Natural killer cell (primary cell): Measurements from ENCODE around the gene ASGR1. TPM values are rescaled to one million over a fixed set of nuclear protein-coding genes. Genes with fewer than 3 reads are reported as not detected.
"Not testable (repeated sequence)": the region's sequence is repeated elsewhere in the genome, so short reads cannot be mapped to it uniquely, and the experiment has no call there.

Experiments used
- ATAC-seq, 3 donors: fragments of 150-1000 bp in 2 of 3; fragments of 200-7000 bp in 1 of 3; cut with Tn5 transposase; 1 replicate in 1 of 3; 2 replicates in 2 of 3; pipeline ENCODE4 v1.10.0; 2021; ENCODE audit warnings: mild to moderate bottlenecking in 2 of 3, moderate library complexity in 2 of 3
- DNase-seq, 2 donors: peaks; one replicate each; pipeline versions ENCODE4 v3.0.0 to v3.0.0-alpha.2; 2013 to 2021; ENCODE audit warnings: mixed read lengths in 1 of 2
- H3K27ac ChIP-seq: one replicate; pipeline ENCODE4 v1.5.1; 2013; ENCODE audit warnings: mild to moderate bottlenecking, low read length
- H3K27me3 ChIP-seq: one replicate; pipeline ENCODE4 v1.6.1; 2013; ENCODE audit warnings: low read length; ENCODE audit not compliant: control insufficient read depth, insufficient read depth
- H3K36me3 ChIP-seq: one replicate; pipeline ENCODE4 v1.6.1; 2013; ENCODE audit warnings: low read length; ENCODE audit not compliant: control insufficient read depth, insufficient read depth
- H3K4me1 ChIP-seq: one replicate; pipeline ENCODE4 v1.6.1; 2013; ENCODE audit warnings: low read length; ENCODE audit not compliant: control insufficient read depth, insufficient read depth
- H3K4me3 ChIP-seq: one replicate; pipeline ENCODE4 v1.5.1; 2013; ENCODE audit warnings: low read length
- H3K9me3 ChIP-seq: one replicate; pipeline ENCODE4 v1.6.1; 2013; ENCODE audit warnings: low read length; ENCODE audit not compliant: control insufficient read depth, insufficient read depth
- H3K27ac Mint-ChIP-seq, 2 donors: one replicate each; pipeline ENCODE4 v1.8.0; 2022; ENCODE audit warnings: mild to moderate bottlenecking in 2 of 2, mixed read lengths in 2 of 2, moderate library complexity in 1 of 2
- H3K27me3 Mint-ChIP-seq, 2 donors: one replicate each; pipeline ENCODE4 v1.8.0; 2022; ENCODE audit warnings: low read depth in 2 of 2, mixed read lengths in 2 of 2
- H3K36me3 Mint-ChIP-seq: one replicate; pipeline ENCODE4 v1.8.0; 2022; ENCODE audit warnings: mixed read lengths
- H3K4me1 Mint-ChIP-seq, 2 donors: one replicate each; pipeline ENCODE4 v1.8.0; 2022; ENCODE audit warnings: mixed read lengths in 2 of 2
- H3K4me3 Mint-ChIP-seq: one replicate; pipeline ENCODE4 v1.8.0; 2022; ENCODE audit warnings: mild to moderate bottlenecking, moderate library complexity, mixed read lengths
- H3K9me3 Mint-ChIP-seq, 2 donors: one replicate each; pipeline ENCODE4 v1.8.0; 2022; ENCODE audit warnings: mixed read lengths in 2 of 2
- WGBS: methylation state at CpG from one replicate; pipeline ENCODE4 v1.1.7; 2013; ENCODE audit warnings: missing lambda C conversion rate; ENCODE audit not compliant: insufficient coverage; 5-methylcytosine and 5-hydroxymethylcytosine counted together
- intact Hi-C: fragments of 100-400 bp; cut with micrococcal nuclease; formaldehyde crosslinking; loops from one replicate; pipeline ENCODE4 v1.14.2; 2022
- total RNA-seq, 4 donors: library from RNA; stranded (reverse); fragments of 120-200 nt in 1 of 4; gene quantifications; one replicate each; pipeline versions ENCODE4 v1.2.3 to v1.2.4, GENCODE V29; 2013 to 2022
- TF ChIP-seq, protein P1 (sequence below): fragments of 200-600 bp; IDR thresholded peaks from one replicate; pipeline ENCODE4 v1.8.0; 2022; ENCODE audit warnings: antibody characterized with exemption

Gene ASGR1
- total RNA-seq, 3 donors from 2014 or later (not counting 1 experiment from before 2014, with no cell fraction given) = 0.35 to 1.4 TPM; not detected in 1

DNA sequence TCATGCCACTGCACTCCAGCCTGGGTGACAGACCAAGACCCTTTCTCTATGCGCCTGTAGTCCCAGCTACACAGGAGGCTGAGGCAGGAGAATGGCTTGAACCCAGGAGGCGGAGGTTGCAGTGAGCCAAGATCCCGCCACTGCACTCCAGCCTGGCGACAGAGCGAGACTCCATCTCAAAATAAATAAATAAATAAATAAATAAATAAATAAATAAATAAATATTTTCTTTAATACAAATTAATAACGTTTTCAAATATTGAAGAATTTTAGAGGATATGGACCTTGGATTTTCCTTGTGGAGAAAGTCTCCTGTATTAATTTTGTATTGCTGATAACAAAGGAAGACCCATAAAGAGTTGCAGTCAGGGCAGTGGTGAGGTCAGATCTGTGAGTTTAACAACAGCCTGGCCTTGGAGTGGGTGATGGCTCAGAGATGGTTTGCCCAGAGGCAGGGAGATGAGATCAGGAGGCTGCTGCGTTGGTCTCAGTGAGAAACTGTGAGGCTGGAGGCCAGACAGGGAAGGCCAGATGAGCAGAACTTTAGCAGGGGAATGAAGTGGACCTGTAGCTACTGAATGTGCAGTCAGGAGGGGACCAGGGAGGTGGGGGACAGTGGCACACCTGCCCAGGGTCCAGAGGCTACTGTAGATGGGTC lies 4.4 kb upstream of the ASGR1 start:
- Mint-ChIP-seq H3K4me3 (no peak overlapping the region), H3K27ac (no peak overlapping the region), H3K9me3 (no peaks in the 10 kb centered on the region), H3K36me3 (no peaks in the 10 kb centered on the region), H3K27me3 (peaks cover 0 to 3% of the 10 kb centered on the region in 2 donors), H3K4me1 (peaks cover 0 to 5% of the 10 kb centered on the region in 2 donors)
- Histone ChIP-seq H3K9me3 (no peaks in the 10 kb centered on the region), H3K4me1 (no peaks in the 10 kb centered on the region), H3K36me3 (no peaks in the 10 kb centered on the region), H3K27me3 (no peaks in the 10 kb centered on the region), H3K27ac (no peak overlapping the region), H3K4me3 (no peak overlapping the region)
- 89% methylated on average over 3 of the region's 7 CpGs for WGBS
- ATAC-seq = no peak
- intact Hi-C loops = no loop called here
- DNase-seq = no peak
- TF ChIP-seq, protein P1, sequence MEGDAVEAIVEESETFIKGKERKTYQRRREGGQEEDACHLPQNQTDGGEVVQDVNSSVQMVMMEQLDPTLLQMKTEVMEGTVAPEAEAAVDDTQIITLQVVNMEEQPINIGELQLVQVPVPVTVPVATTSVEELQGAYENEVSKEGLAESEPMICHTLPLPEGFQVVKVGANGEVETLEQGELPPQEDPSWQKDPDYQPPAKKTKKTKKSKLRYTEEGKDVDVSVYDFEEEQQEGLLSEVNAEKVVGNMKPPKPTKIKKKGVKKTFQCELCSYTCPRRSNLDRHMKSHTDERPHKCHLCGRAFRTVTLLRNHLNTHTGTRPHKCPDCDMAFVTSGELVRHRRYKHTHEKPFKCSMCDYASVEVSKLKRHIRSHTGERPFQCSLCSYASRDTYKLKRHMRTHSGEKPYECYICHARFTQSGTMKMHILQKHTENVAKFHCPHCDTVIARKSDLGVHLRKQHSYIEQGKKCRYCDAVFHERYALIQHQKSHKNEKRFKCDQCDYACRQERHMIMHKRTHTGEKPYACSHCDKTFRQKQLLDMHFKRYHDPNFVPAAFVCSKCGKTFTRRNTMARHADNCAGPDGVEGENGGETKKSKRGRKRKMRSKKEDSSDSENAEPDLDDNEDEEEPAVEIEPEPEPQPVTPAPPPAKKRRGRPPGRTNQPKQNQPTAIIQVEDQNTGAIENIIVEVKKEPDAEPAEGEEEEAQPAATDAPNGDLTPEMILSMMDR = no peak

DNA sequence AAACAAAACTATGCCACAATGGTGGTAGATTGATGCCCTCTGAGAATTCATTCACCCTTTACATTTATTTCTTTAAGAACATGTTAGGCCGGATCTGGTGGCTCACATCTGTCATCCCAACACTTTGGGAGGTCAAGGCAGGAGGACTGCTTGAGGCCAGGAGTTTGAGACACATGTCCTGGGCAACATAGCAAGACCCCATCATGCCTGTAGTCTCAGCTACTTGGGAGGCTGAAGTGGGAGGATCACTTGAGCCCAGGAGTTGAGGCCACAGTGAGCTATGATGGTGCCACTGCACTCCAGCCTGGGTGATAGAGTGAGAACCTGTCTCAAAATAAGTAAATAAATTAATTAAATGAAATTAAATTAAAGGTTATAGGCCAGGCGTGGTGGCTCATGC lies 2.9 kb upstream of the ASGR1 start:
- H3K4me3 ChIP-seq, H3K36me3 ChIP-seq, H3K4me3 Mint-ChIP-seq, H3K9me3 ChIP-seq, H3K27ac Mint-ChIP-seq, ATAC-seq, H3K36me3 Mint-ChIP-seq, DNase-seq, H3K27ac ChIP-seq, intact Hi-C loops, H3K9me3 Mint-ChIP-seq: not testable (repeated sequence)
- peaks cover 12% of the 10 kb centered on the region for H3K4me1 ChIP-seq
- H3K27me3 ChIP-seq = peaks cover 13% of the 10 kb centered on the region
- Mint-ChIP-seq H3K4me1 (peaks cover 0 to 13% of the 10 kb centered on the region in 2 donors), H3K27me3 (peaks cover 0 to 13% of the 10 kb centered on the region in 2 donors)
- 93% methylated on average over 2 of the region's 2 CpGs for WGBS

DNA sequence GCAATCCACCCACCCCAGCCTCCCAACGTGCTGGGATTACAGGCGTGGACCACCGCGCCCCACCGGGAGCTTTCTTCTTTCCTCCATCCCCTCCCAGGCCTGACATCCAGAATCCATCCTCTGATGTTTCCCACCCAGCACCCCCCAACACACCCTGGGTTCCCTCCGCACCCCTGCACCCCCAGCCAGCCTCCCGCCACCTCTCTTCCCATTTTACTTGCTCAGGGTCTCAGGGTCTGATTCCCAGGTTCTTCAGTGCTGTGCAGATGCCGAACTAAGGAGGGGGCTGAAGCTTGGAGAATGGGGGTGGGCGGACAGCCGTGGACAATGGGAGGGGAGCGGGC lies 225 bp downstream of the ASGR1 start:
- ATAC-seq (no peak), DNase-seq (no peak)
- Histone ChIP-seq H3K4me1 (peaks cover 23% of the 10 kb centered on the region), H3K36me3 (no peaks in the 10 kb centered on the region), H3K27me3 (peaks cover 18% of the 10 kb centered on the region), H3K9me3 (no peaks in the 10 kb centered on the region), H3K27ac (no peak overlapping the region), H3K4me3 (no peak overlapping the region)
- intact Hi-C loops = no loop called here
- Mint-ChIP-seq H3K9me3 (no peaks in the 10 kb centered on the region), H3K27ac (no peak overlapping the region), H3K4me3 (no peak overlapping the region), H3K36me3 (no peaks in the 10 kb centered on the region), H3K4me1 (peaks cover 0 to 9% of the 10 kb centered on the region in 2 donors), H3K27me3 (peaks cover 0 to 13% of the 10 kb centered on the region in 2 donors)
- 87% methylated on average over 11 of the region's 11 CpGs for WGBS
- TF ChIP-seq, protein P1 = no peak

DNA sequence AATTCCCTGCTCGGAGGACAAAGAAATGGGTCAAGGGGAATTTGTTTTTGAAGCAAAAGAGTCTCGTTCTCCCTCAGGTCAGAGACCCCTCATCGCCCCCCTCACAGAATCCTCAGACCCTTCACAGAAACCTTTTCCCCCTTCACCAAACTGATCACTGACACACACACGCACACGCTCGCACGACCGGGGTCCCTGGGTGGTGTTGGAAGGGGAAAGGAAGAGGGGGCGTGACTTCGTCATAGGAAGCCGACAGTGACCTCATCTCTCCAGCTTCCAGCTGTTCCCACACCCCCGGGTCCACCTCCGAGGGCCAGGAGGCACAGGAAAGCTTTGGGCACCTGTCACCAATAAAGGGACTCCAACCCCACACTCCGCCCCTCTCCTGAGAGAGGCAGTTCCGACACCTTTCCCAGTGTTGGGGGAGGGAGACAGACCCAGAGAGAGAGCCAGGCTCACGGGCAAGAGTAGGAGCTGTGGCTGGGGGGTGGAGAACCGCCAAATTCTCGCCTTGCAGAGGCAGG lies 1.2 kb downstream of the ASGR1 start:
- Histone ChIP-seq H3K27me3 (peaks cover 18% of the 10 kb centered on the region), H3K36me3 (no peaks in the 10 kb centered on the region), H3K4me1 (peaks cover 25% of the 10 kb centered on the region), H3K4me3 (no peak overlapping the region), H3K9me3 (no peaks in the 10 kb centered on the region), H3K27ac (no peak overlapping the region)
- TF ChIP-seq, protein P1 = no peak
- no peaks in the 10 kb centered on the region for H3K36me3 Mint-ChIP-seq
- no peaks in the 10 kb centered on the region for H3K9me3 Mint-ChIP-seq
- H3K4me1 Mint-ChIP-seq = peaks cover 0 to 9% of the 10 kb centered on the region in 2 donors
- no peak for ATAC-seq
- 10% methylated on average over 8 of the region's 18 CpGs for WGBS
- peak in 1 of 2 donors; percentile 28 for DNase-seq
- no peak overlapping the region for H3K4me3 Mint-ChIP-seq
- H3K27ac Mint-ChIP-seq = no peak overlapping the region
- peaks cover 0 to 13% of the 10 kb centered on the region in 2 donors for H3K27me3 Mint-ChIP-seq
- intact Hi-C loops = loop anchor here (1.0 kb wide), 1 partner anchor 126 kb away; no protein-coding TSS in a partner anchor
